K562 (cell line): ENCODE measurements around the gene HRC. TPM values are rescaled to one million over a fixed set of nuclear protein-coding genes. Genes with fewer than 3 reads are reported as not detected.

Source experiments
- CREM ChIP-seq: IDR thresholded peaks from 2 replicates; pipeline ENCODE4 v1.6.1; 2014; ENCODE audit warnings: antibody characterized with exemption, low read depth
- EP300 ChIP-seq: IDR thresholded peaks from 2 replicates; pipeline ENCODE4 v1.6.1; 2012; ENCODE audit warnings: low read length, improper control_type of control experiment
- HBP1 ChIP-seq: fragments of 450-650 bp; formaldehyde crosslinking; IDR thresholded peaks from 2 replicates; pipeline ENCODE4 v1.4.0; 2022; ENCODE audit warnings: missing genetic modification characterization
- HCFC1 ChIP-seq: IDR thresholded peaks from 2 replicates; pipeline ENCODE4 v1.6.1; 2012; ENCODE audit warnings: low read depth, low read length, improper control_type of control experiment
- MAFF ChIP-seq: IDR thresholded peaks from 2 replicates; pipeline ENCODE4 v1.6.1; 2012; ENCODE audit warnings: low read length, improper control_type of control experiment
- MLX ChIP-seq, 2 experiments: fragments of 450-650 bp in 1 of 2; sonication (generic) in 1 of 2; formaldehyde crosslinking; conservative IDR thresholded peaks; 2 replicates each; pipeline versions ENCODE4 v1.4.0 to v1.8.1; 2020 to 2022; ENCODE audit warnings: mild to moderate bottlenecking in 1 of 2, missing genetic modification reagents in 1 of 2
- PBX2 ChIP-seq, 2 experiments: IDR thresholded peaks in 1 of 2; conservative IDR thresholded peaks in 1 of 2; 2 replicates each; pipeline ENCODE4 v1.6.1; 2016; ENCODE audit warnings: low read depth in 2 of 2, mild to moderate bottlenecking in 1 of 2, missing compliant biosample characterization in 1 of 2, missing genetic modification characterization in 1 of 2, moderate library complexity in 1 of 2
- POLR2A ChIP-seq: fragments of 450-650 bp; conservative IDR thresholded peaks from 2 replicates; pipeline ENCODE4 v1.6.1; 2016
- PRDM10 ChIP-seq: fragments of 450-650 bp; IDR thresholded peaks from 2 replicates; pipeline ENCODE4 v1.6.1; 2018; ENCODE audit not compliant: partially characterized antibody
- RAD51 ChIP-seq: fragments of 450-650 bp; IDR thresholded peaks from 2 replicates; pipeline ENCODE4 v1.7.1; 2016; ENCODE audit warnings: low read depth, mild to moderate bottlenecking, borderline replicate concordance
- RBM14 ChIP-seq: fragments of 200-400 bp; formaldehyde crosslinking; IDR thresholded peaks from 2 replicates; pipeline ENCODE4 v1.6.1; 2018; ENCODE audit warnings: low read depth, mild to moderate bottlenecking, low read length, moderate library complexity, borderline replicate concordance; ENCODE audit not compliant: insufficient read depth
- SMAD1 ChIP-seq: fragments of 150-350 bp; IDR thresholded peaks from 2 replicates; pipeline ENCODE4 v1.6.1; 2014; ENCODE audit warnings: low read length, low read depth; ENCODE audit not compliant: partially characterized antibody
- TBL1XR1 ChIP-seq, 2 experiments: IDR thresholded peaks; 2 replicates each; pipeline ENCODE4 v1.6.1; 2012; ENCODE audit warnings: improper control_type of control experiment in 2 of 2, low read length in 2 of 2, mild to moderate bottlenecking in 1 of 2
- TRIM28 ChIP-seq: fragments of 450-650 bp; IDR thresholded peaks from 2 replicates; pipeline ENCODE4 v1.6.1; 2017
- ZKSCAN8 ChIP-seq: fragments of 200-800 bp; sonication (Bioruptor generic); IDR thresholded peaks from 2 replicates; pipeline ENCODE4 v1.6.1; 2016; ENCODE audit warnings: missing genetic modification characterization, missing compliant biosample characterization
- ZNF175 ChIP-seq: fragments of 200-800 bp; sonication (Bioruptor generic); IDR thresholded peaks from 2 replicates; pipeline ENCODE4 v1.6.1; 2016; ENCODE audit warnings: low read depth, mild to moderate bottlenecking, missing genetic modification characterization, missing compliant biosample characterization
- ZNF584 ChIP-seq: fragments of 200-800 bp; sonication (Bioruptor generic); IDR thresholded peaks from 2 replicates; pipeline ENCODE4 v1.6.1; 2016; ENCODE audit warnings: low read depth, mild to moderate bottlenecking, missing genetic modification characterization, missing compliant biosample characterization
- polyA plus RNA-seq, 8 experiments: library from polyadenylated mRNA; depleted of rRNA in 4 of 8; stranded (reverse) in 5 of 8; unstranded in 3 of 8; fragments of >200 nt; fragmentation: Nextera tagmentation in 2 of 8; fragmentation: Illumina TruSeq in 1 of 8; extraction: Ambion mirVana in 2 of 8; extraction: Trizol in 1 of 8; gene quantifications; 2 replicates each; pipeline versions ENCODE4 v1.2.1 to v1.2.3, GENCODE V29; 2011 to 2014; ENCODE audit warnings: inconsistent platforms in 1 of 8, missing spikeins in 1 of 8
- total RNA-seq, 7 experiments: library from RNA; depleted of rRNA in 6 of 7; stranded (reverse); fragments of >200 nt in 6 of 7; fragmentation: Illumina TruSeq in 2 of 7; extraction: Trizol in 2 of 7; gene quantifications; 2 replicates each; pipeline versions ENCODE4 v1.2.1 to v1.2.3, GENCODE V29; 2011 to 2021; ENCODE audit warnings: low replicate concordance in 1 of 7

Gene HRC
- total and polyA plus RNA-seq, 9 of the 15 experiments (the other 6 are each of a cell fraction or from before 2014, with no cell fraction given): 0.66 to 18.7 (median 13.1) TPM

- TF ChIP-seq PBX2 (CRISPR knock-in tag; IDR thresholded peaks at IDR 0.05; ENCODE audit: low read depth) (no peak), PBX2 (tag; conservative IDR thresholded peaks at IDR 0.05; ENCODE audit: low read depth) (no peak), ZNF175 (CRISPR knock-in tag) (0 out of 2 replicates have a peak, but pooled peaks have one; percentile 54), ZKSCAN8 (no peak), MAFF (no peak), HBP1 (CRISPR knock-in tag) (peak; percentile 8; the same call in 1 of the 2 replicates), ZNF584 (0 out of 2 replicates have a peak, but pooled peaks have one; percentile 69), EP300 (peak; percentile 18; the same call in 1 of the 2 replicates), CREM (peak; percentile 43; the same call in 1 of the 2 replicates), SMAD1 (peak; percentile 24), RBM14 (no peak), TBL1XR1 (IDR thresholded peaks at IDR 0.05; ENCODE audit: low read length in 2 of 2) (peak in 1 of 2 experiments; percentile 50; a peak in 1 of 4 replicates), RAD51 (no peak), PRDM10 (peak; percentile 82), MLX (CRISPR knock-in tag; conservative IDR thresholded peaks at IDR 0.05) (0 out of 4 replicates have a peak, but pooled peaks of 1 of the 2 experiments have one; percentile 44), POLR2A (peak; percentile 89), TRIM28 (peak; percentile 15; the same call in 1 of the 2 replicates), HCFC1 (peak; percentile 34; the same call in 1 of the 2 replicates)
Measured at GRCh38 chr19:49155005-49155819, at the start of gene HRC (continued).
